HG03135 (cell line): ENCODE measurements around the gene CERS6.
A peak's percentile ranks its signal among the peaks of the same experiment; 100 is the strongest.

Experiments
- ATAC-seq: cut with Tn5 transposase; IDR thresholded peaks from one replicate; pipeline ENCODE4 v1.9.1; 2021; ENCODE audit warnings: mild to moderate bottlenecking, moderate library complexity; ENCODE audit not compliant: unreplicated experiment

The CERS6 gene

DNA sequence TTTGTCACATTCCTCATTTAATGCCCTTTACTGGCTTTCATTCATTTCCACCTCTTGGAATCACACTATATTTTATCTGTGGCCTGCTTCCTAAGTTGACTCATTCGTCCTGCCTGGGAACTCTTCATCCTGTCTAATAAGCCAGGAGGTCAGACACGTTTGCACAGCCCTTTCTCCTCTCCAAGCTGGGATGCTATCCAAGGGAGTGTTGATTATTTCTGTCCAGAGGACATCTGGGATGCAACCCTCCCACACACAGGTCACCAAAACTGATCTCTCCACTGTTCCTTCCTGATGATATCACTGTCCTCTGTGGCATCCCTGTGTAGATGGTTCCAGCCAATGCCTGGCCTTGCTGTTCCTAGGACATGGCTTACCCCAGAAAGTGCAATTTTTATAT is 266.5 kb downstream of the CERS6 start:
- no peak for ATAC-seq

DNA sequence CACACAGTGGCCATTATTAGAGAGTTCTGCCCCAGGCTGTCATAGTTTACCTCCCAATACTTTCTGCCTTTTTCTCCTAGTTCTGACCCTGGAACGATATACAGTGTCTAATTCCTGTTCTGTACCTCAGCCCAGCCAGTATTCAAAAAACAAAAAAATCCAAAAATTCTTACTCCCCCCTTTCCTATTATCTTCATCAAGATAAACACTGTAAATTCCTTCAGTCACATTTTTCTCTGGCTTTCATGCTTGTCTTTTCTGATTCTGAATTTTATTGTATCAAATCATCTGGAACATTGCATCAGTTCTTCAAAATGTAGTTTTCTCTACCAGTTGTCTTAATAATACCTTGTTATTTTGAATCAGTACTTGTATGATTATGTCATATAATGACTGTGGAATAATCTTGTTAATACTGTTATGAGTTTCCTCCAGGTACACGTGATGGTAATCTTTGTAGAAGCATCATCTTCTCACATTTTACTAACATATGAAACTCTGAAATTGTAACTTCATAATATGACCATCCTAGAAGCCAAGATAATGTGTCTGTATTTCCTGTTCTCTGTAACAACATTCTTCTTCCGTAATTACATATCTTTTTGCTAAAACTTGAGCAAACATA is 267.3 kb downstream of the CERS6 start:
- no peak for ATAC-seq

DNA sequence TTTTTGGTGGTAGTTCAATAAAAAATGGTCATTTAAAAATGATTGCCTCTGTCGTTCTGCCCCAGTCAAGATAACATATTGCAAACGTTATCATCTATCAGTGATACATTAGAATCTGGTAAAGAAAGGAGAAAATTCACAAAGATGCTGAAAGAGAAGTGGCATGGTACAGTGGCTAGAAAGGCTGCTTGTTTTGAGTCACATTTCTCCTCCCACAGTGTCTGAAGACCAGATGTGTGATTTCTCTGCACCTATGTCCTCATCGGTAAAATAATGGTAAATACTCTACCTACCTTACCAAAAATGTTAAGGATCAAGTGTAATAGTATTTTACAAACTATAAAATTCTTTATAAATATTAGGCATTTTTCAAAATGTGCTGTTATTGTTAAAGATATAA is 270.3 kb downstream of the CERS6 start:
- ATAC-seq: no peak

DNA sequence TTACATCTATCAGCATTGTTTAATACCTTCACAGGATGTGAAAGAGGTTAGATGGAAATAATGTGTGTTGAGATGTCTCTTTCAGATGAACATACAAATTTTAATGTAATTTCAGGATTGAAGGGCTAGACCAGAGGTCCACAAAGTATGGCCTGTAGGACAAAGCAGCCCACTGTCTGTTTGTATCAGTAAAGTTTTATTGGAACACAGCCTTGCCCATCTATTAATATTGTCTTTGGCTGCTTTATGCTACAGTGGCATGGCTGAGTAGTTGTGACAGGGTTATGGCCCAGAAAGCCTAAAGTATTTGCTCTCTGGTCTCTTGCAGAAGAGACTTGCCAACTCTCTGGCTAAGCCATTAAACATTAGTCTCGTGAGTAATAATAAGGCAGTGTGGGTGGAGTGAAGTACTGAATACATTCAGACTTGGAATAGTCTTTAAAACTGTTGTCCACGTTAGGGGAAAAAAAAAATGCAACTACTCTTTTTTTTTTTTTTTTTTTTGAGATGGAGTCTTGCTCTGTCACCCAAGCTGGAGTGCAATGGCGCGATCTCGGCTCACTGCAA is 271.9 kb downstream of the CERS6 start:
- ATAC-seq: no peak

DNA sequence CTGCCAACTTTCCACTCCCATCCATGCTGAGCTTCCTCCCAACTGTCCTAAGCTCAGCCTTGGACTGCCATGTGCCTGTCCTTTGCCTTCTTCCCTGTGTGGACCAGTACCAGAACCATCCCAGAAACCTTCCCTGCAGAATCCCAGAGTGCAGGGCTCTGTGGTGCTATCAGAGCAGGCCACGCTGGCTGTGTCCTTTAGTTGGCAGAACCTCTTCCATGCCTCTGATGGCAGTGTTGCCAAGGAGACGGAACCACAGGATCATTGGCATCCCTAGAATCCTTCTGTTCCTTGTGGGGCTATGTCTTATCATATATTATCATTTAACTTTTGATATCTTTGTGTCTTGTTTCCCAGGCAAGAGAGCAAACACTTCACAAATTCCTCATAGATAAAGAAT is 273.4 kb downstream of the CERS6 start:
- no peak for ATAC-seq

DNA sequence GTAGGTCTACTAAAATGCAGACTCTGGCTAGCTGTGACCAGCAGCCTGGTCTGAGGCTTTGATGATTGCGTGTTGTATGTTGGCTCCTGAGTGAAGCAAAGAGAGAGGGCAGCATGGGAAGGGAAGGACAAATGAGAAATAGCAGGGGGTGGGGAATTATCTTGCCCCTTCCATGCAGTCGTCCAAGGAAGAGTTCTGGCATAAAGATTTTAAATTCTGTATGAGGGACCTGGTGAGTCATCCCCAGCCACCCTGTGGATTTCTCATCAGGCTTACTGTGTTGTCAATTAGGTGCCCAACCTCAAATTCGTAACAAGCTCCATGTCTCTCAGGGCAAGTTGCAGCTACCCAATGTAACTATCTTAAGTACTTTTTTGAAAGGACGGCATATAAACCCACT is 274.3 kb downstream of the CERS6 start:
- ATAC-seq: no peak

DNA sequence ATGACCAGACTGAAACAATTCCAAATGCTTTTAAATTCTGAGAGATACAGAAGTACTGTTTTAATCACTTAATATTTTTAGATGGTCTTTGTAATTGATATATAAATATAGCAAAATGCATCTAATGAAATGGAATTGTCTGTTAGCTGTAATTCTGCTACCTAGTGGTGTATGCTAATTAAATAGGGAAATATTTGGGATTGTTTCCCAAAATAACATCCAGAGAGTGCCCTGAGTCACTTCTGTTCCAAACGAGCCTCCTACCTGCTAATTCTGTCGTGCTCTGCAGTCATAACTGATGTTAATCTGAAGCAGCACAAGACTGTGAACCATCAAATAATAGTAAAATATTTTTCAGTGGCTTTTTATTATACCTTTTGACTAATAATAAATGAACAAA is 274.9 kb downstream of the CERS6 start:
- ATAC-seq: no peak

DNA sequence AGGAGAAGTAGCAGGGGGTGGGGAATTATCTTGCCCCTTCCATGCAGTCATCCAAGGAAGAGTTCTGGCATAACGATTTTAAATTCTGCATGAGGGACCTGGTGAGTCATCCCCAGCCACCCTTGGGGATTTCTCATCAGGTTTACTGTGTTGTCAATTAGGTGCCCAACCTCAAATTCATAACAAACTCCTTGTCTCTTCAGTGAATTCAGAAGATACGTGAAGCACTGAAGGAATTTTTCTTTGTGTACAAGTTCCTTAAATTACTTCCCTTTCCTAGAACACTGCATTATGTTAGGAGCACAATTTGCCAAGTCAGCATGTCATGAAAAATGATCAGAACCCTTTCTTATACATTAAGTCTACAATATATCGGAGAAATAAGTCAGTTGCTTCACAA is 275.5 kb downstream of the CERS6 start:
- ATAC-seq: no peak

DNA sequence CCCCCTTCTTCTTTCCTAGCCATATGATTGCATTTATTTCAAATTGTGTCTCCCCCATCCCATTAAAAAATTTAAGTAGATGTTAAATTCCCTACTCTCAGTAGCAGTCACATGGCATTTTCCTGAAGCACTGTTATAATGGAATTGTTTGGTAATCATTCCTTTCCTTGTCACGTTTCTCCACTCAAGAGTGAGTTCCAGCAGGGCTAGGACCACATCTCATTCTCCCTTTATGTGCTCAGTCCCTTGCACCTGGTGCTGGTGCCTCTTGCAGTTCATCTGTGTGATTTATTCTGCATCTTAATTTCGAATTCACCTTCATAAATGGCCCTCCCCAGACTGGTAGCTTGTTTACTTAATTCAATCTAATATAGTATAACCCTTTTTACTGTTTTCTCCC is 276.0 kb downstream of the CERS6 start:
- no peak for ATAC-seq

DNA sequence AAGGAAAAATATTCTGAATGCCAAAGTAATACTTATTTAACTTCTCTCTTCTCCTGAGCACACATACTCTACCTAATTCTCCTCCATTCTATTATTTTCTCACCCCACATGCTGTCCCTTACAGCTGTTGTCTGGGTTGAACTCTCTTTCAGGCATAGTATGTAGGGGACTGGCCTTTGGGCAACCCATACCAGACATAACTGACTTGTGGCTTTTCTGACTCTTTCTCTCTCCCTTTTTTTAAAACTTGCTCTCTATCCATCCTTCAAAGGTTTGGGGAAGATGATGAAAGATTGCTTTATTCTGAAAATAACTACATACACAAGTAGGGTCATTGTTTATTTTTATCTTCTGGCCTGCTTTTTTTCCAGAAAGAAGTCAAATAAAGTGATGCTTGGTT is 276.4 kb downstream of the CERS6 start:
- ATAC-seq: no peak

DNA sequence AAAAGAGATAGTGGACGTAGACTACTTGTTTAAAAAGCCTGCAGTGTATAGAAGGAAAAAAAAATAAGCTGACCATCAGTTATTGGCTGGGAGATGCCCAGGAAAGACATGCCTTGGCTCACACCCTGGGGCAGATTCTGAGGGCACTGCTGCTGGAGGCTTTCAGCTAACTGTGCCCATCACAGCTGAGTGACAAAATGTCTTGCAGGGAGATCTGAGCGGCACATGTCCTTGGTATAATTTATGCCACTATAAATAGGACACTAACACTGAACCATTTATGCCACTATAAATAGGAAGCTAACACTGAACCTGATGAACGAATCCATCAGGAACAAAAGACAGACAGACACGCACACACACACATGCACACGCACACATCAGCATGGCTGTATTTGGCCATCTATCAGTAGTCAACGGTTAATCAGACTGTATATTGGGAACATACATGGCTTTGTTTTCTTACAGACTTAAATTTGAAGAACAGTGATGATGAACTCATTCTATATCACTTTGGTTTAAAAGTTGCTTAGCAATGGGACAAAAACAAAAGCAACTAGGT is 278.2 kb downstream of the CERS6 start:
- no peak for ATAC-seq

DNA sequence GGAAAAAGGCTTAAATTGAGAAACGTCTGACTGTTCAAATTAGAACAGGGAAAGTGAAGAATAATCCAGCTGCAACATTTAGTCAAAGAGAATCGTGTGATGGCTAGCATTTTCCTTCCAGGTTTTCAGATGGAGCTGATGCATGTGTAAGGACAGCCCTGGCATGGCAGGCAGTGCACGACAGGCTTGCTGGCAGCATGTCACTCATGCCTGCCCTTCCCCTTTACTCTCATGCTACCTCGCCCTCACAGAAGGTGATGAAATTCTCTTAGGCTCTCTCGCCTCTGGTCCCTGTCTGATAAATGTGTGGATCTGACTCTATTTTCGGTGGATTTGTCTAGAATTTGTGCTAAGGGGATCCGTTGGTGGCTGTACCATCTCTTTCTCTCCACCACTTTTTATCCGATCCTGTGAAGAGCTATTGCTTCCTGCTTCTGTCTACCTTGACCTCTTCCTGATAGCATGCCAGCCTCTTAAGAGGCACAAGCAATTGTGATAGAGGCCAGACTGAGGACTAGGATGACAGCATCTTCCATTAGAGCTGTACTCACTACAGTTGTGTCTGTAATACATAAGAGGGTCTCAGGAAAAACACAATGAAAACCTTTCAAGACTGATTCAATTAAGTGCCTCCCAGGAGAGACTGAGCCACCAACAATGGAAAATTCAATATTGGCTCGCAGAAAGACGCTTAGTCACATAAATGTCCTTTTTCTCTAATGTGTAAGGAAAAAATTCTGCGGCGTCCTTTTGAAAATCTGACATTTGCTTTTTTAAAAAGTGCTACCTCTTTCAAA is 280.8 kb downstream of the CERS6 start:
- no peak for ATAC-seq

DNA sequence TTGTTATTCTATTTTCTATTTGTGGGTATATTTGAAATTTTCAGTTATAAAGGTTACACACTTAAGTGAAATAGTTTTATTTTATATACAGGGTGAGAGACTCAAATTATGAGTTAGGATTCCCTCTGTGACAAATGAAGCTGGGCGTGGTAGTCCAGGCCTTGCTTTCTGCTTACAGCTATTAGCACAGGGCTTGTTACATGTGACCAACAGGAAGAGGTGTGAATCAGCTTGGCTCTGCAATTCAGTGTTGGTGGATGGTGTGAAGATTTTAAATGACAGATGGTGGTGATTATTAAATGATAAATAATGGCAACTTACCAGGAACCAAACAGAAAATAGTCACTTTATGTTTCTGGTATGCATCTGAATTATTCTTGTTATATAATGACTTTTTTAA is 282.0 kb downstream of the CERS6 start:
- ATAC-seq: no peak

DNA sequence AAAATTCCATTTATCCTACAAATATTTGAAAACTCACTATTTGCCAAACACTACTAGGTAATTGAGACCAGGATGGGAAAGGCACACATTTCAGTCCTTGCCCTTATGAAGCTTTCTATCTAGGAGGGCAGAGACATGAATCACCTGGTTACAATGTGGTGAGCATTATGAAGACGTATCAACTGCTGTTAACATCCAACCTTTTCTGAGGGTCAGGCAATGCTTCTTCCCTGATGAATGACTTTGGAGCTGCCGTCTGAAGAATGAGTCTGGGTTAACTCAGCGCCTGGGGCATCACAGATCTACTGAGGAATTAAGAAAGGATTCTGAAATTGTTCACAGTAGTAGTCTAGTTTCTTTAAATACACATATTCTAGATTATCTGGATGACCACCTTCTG is 284.3 kb downstream of the CERS6 start:
- no peak for ATAC-seq

DNA sequence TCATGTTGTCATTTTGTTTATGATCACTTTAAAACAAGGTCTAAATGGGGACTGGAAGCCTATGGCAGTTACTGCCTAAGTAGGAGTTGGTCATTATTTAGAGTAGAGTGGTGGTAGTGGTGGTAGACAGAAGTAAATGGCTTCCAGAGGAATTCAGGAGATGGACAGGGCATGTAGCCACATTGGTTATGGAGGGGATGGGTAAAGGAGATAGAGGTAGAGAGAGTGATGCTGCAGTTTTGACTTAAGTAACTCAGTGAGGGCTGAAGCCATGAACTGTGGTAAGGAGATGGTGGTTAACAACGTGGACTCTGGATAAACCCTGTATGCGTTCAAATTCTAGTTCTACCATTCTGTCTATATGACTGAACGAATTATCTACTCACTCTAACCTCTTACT is 284.7 kb downstream of the CERS6 start:
- no peak for ATAC-seq

DNA sequence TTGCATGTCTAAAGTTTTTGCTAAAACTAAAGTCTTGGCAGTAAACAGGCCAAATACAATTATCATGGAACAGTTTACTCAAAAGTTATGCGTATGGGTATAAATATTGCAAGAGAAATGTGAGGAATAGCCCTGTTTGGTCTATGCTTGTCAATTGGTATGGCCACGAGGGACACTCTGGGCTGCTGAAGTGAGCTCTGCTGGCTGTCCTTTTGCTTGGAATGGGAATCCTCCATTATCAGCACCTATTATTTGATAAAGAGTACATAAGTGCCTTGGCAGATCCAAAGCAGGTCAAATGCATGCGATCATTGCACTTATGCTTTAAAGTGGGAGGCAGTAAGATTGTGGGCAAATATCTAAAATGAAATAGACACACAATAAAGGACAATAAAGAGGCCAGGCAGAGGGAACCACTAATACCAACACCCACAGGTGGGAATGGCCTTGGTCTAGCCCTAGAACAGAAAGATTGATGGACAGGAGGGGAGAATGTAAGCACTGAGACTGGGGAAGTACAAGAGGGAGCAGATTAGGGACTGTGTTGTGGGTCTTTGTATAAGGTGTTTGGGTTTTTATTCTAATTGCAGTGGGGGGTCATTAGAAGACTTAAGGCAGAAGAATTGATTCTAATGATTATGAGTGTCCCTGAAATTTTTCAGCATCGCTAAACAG is 286.3 kb downstream of the CERS6 start:
- no peak for ATAC-seq

DNA sequence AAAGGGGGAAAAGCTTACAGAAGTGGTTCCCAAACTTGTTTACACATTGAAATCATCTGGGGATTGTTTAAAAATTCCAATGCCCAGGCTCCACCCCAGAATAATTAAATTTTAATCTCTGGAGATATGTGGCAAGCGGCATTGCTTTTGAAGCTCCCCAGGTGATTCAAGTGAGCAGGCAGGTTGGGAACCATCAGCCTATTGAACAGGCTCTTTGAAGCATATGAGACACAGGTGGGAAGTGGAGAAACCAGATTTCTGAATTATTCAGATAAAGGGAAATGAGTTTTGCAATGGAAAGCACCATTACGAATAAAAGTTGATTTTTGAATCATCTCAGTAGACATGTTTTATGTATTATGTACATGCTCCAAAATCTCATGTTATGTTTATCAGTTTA is 288.8 kb downstream of the CERS6 start:
- no peak for ATAC-seq

DNA sequence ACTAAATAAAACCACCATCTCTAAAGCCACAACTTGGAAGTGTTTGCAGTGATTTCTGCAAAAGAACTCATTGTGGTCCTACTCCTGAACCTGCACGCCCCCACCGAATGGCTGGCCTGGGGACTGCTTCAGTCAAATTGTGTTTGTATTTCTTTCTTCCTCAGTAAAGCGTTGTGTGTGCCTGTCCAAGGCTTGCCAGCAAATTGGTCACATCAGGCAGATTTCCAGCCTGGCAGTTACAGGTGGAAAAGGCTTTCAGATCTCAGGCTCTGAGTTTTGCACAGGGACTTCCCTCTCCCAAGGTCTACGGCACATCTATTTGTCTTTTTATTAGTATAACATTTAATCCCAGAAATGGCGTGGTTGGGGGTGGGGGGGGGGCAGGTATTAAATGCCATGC is 292.4 kb downstream of the CERS6 start:
- ATAC-seq: no peak

DNA sequence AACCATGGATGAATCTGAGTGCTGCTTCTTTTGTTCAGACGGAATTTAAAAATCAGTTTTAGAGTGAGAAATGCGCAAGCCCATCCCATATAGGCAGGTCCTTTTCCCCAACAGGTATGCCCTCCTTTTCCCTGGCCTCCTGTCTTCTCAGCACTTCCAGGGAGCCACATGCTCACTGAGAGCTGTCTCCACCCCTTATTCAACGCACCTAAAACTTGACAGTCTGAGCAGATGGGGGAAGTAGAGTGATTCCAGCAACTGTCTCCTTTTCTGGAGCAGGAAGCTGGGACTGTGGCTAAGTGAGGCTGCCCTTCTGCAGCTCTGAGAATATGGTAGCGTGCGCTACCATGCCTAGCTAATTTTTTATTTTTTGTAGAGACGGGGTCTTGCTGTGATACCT is 293.2 kb downstream of the CERS6 start:
- no peak for ATAC-seq

DNA sequence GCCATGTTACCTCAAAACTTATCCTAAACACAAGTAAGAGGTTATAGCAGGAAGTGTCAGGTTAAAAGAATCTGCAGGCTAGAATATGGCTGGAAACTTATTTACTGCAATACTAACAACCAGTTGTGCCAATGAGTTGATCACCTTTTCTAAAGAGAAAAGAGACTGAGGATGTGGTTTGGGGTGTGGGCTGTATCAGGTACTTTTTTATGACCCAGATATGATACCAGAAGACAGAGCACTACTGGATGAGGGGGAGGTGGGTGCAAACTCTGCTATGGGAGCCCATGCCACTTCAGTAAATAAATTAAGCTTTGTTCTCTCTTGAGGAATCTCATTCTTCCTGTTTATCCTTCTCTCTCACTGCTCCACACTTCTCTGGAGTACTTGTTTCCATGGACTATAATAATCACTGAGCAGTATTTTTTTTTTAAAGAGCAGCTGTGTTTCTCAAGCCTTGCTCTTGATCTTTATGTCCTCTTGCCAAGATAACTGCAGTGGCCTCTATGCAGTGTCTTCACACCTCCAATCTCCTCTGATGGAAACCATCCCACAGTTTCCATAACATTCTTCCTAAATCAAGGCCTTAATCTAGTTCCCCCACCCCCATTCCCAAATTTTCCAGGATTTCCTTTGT is 295.1 kb downstream of the CERS6 start:
- ATAC-seq: peak; percentile 88

DNA sequence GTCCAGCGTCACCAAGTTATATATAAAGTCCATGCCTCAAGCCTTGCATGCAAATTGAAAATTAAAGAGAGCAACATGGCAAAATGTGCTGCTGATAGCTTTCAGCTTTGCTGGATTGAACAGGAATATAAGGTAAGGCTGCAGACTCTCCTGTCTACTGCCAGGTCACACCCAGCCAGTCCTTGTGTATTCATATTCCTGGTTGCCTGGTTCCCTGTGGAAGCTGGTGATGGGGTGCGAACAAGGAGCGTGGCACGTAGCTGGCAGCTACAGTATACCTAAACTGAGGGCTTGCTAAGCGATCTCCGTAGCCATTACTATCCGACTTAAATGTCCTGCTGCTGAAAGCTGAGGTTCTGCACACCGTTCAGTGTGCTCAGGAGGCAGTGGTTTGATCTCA is 296.3 kb downstream of the CERS6 start:
- ATAC-seq: no peak
